ENCODE results near the gene NLRC5. TPM values are rescaled to one million over a fixed set of nuclear protein-coding genes. Genes with fewer than 3 reads are reported as not detected.
A peak's percentile ranks its signal among the peaks of the same experiment; 100 is the strongest.

Gene NLRC5
- total RNA-seq, 5 donors from 2014 or later (not counting 1 experiment from before 2014, with no cell fraction given) = 390 to 711 (median 496) TPM

DNA sequence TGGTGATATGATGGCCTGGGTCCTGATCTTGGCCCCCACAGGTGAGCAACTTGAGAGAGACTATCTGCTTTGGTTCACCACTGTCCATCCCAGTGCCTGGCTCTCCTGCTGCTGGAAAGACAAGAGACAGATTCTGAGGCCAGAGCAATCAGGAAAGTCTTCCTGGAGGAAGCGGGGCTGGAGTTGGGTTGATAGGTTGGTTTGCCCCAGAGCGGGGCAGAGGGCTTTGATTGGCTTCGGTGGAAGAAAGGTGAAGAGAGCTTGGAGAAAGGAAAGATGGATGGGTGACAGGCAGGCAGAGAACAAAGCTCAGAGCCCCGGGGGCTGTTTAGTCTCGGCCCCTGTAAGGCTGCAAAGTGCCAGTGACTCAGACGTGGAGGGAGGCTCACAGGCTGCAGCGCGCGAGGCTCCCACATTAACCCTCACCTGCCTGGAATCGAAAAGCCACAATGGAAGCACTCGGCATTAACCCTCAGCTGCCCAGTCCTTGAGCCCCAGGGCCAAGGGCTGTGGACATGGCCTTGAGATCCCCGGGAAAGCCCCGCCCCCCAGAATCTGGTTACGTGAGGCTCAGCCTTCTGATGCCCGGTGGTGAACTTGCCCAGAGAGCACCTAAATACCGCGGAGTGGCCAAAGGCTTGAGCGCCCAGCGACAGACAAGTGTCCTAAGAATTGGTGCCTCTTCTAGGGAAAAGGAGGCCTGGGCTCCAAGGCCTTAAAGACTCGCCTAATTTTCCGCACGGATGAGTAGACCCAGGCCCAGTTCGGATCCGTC lies 102.0 kb downstream of the NLRC5 start:
- Histone ChIP-seq H3K36me3 (ENCODE audit: control insufficient read depth in 2 of 2, extremely low read depth in 1 of 2, insufficient read depth in 1 of 2, low read length in 1 of 2) (no peaks in the 10 kb centered on the region), H3K4me1 (ENCODE audit: control insufficient read depth in 1 of 2, extremely low read depth in 1 of 2, insufficient read depth in 2 of 2, low read length in 2 of 2) (peaks cover 2 to 23% of the 10 kb centered on the region in 2 experiments), H3K4me3 (ENCODE audit: control insufficient read depth in 1 of 2, extremely low read depth in 1 of 2, low read length in 1 of 2) (peak overlapping the region in 1 of 2 donors; percentile 74), H3K27ac (ENCODE audit: low read length) (no peak overlapping the region), H3K27me3 (replicated peaks in 1 of 2; ENCODE audit: control insufficient read depth in 2 of 2, extremely low read depth in 1 of 2, insufficient read depth in 2 of 2, low read length in 1 of 2) (peaks cover 0 to 28% of the 10 kb centered on the region in 2 experiments), H3K9me3 (no peaks in the 10 kb centered on the region)
- Mint-ChIP-seq H3K36me3 (no peaks in the 10 kb centered on the region), H3K4me3 (peak overlapping the region; percentile 67 to 73 (median 71)), H3K27ac (peak overlapping the region; percentile 28 to 69), H3K4me1 (peaks cover 10 to 14% (median 14%) of the 10 kb centered on the region in 3 donors), H3K27me3 (peaks cover 0 to 10% of the 10 kb centered on the region in 2 donors), H3K9me3 (no peaks in the 10 kb centered on the region)
- DNase-seq (no peak), ATAC-seq (replicated peaks in 1 of 4) (no peak)
- ChIA-PET CTCF (interaction anchor here in 1 of 2 donors (0.6 to 1.7 kb wide), 2 partner anchors 36 to 140 kb away, joined by 3 to 5 read pairs; no protein-coding TSS in a partner anchor), POLR2A (interaction anchor here in 1 of 2 donors (0.6 kb wide), 1 partner anchor 615 kb away, joined by 8 read pairs; no protein-coding TSS in a partner anchor)
- WGBS (ENCODE audit: insufficient coverage) = 51% methylated on average over 14 of the region's 24 CpGs

DNA sequence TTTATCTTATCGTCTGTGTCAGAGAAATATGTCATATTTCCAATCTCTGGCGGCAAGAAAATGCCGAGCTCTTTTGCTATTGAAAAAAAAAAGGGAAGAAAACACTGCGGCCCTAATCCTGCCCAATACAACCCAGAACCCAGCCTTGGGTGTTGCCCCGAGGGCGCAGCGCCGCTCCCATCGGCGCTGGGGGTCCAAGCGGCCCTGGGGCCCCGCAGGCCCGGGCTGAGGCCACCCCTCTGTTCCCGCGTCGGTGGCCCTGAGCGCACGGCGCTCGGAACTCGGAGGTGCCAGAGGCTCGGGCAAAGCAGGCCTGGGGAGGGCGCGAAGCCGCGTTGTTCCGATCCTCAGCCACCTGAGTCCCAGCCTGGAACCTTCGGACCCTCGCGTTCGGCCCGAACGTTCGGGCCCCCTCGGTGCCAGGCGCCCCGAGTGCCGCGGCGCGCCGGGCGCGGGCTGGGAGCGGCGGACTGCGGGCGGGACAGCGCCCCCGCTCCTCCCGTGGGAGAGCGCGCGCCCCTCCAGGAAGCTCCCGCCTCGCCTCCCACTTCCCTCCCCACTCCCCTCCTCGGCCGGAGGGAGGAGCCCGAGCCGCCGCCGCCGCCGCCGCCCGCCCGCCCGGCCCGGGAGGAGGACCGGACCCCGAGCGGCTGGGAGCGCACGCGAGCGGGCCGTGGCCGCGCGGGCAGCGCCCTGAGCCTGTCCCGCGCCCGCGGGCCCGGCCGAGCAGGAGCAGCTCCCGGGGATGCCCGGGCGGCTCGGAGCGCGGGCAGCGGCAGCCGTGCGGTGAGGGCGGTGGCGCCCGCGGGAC lies 102.8 kb downstream of the NLRC5 start, which contains the start of gene CPNE2:
TSS of gene CPNE2 (plus strand) at position 609 of the 811 bp plus-strand sequence. CDS start 18,160 bp downstream, outside the sequence.
- H3K36me3 ChIP-seq (ENCODE audit: control insufficient read depth in 2 of 2, extremely low read depth in 1 of 2, insufficient read depth in 1 of 2, low read length in 1 of 2) = no peaks in the 10 kb centered on the region
- peak within 1 kb of the TSS; percentile 41 to 74 for H3K4me3 ChIP-seq (ENCODE audit: control insufficient read depth in 1 of 2, extremely low read depth in 1 of 2, low read length in 1 of 2)
- H3K9me3 ChIP-seq = no peaks in the 10 kb centered on the region
- peaks cover 0 to 10% of the 10 kb centered on the region in 2 donors for H3K27me3 Mint-ChIP-seq
- H3K4me3 Mint-ChIP-seq = peak within 1 kb of the TSS; percentile 67 to 77 (median 74)
- H3K27me3 ChIP-seq (replicated peaks in 1 of 2; ENCODE audit: control insufficient read depth in 2 of 2, extremely low read depth in 1 of 2, insufficient read depth in 2 of 2, low read length in 1 of 2) = peaks cover 0 to 28% of the 10 kb centered on the region in 2 experiments
- ATAC-seq (replicated peaks in 1 of 4) = peak; percentile 55 to 72 (median 66)
- no peaks in the 10 kb centered on the region for H3K36me3 Mint-ChIP-seq
- H3K4me1 Mint-ChIP-seq = peaks cover 10 to 14% (median 14%) of the 10 kb centered on the region in 3 donors
- peaks cover 2 to 23% of the 10 kb centered on the region in 2 experiments for H3K4me1 ChIP-seq (ENCODE audit: control insufficient read depth in 1 of 2, extremely low read depth in 1 of 2, insufficient read depth in 2 of 2, low read length in 2 of 2)
- DNase-seq = peak in 5 of 35 experiments; percentile 7 to 31 (median 13)
- peak within 1 kb of the TSS in 1 of 2 donors; percentile 34 for H3K27ac Mint-ChIP-seq
- H3K9me3 Mint-ChIP-seq = no peaks in the 10 kb centered on the region
- under 1% methylated on average over 74 of the region's 100 CpGs for WGBS (ENCODE audit: insufficient coverage)
- ChIA-PET POLR2A (no interaction called here), CTCF (interaction anchor here (0.6 to 1.7 kb wide), 6 partner anchors 8 to 140 kb away, joined by 3 to 9 read pairs (median 6); no protein-coding TSS in a partner anchor)
- no peak within 1 kb of the TSS for H3K27ac ChIP-seq (ENCODE audit: low read length)

DNA sequence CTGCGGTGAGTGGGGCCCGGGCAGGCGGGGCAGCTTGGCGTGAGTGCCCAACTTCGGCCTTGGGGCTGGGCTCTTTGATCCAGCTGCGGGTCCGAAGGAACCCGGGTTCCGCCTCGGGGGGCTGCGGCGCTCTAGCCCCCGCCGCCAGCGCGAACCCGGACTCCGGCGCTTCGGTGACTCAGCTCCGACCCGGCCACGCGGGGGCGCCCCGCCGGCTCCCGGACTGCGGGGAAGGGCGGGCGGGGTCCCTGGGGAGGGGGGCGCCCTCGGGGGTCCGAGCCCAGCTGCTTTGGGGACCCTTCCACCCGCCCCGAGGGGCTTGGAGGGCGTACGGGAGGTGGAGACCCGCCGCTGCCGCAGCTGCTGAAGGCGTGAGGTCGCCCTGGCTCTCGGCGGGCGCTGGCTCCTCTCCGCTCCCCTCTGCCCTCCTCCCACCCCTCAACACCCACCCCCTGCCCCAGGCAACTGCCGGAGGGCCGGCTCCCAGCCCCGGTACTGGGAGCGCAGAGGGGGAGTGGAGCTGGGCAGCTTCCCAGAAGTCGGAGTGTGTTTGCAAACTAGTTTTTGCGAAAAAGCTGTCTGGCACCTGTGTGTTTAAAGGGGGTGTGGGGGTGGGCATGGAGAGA lies 103.5 kb downstream of the NLRC5 start:
- ChIA-PET CTCF (interaction anchor here (0.6 to 1.7 kb wide), 11 partner anchors 9 to 251 kb away, joined by 3 to 9 read pairs (median 6); no protein-coding TSS in a partner anchor), POLR2A (interaction anchor here (0.5 to 0.6 kb wide), 3 partner anchors 10 to 276 kb away, joined by 3 to 4 read pairs (median 4); no protein-coding TSS in a partner anchor)
- peak in 28 of 35 experiments; percentile 7 to 66 (median 36) for DNase-seq
- H3K4me3 Mint-ChIP-seq = peak overlapping the region; percentile 60 to 77 (median 74)
- Histone ChIP-seq H3K9me3 (no peaks in the 10 kb centered on the region), H3K27me3 (replicated peaks in 1 of 2; ENCODE audit: control insufficient read depth in 2 of 2, extremely low read depth in 1 of 2, insufficient read depth in 2 of 2, low read length in 1 of 2) (peaks cover 0 to 28% of the 10 kb centered on the region in 2 experiments), H3K27ac (ENCODE audit: low read length) (no peak overlapping the region), H3K4me1 (ENCODE audit: control insufficient read depth in 1 of 2, extremely low read depth in 1 of 2, insufficient read depth in 2 of 2, low read length in 2 of 2) (peaks cover 2 to 23% of the 10 kb centered on the region in 2 experiments), H3K4me3 (ENCODE audit: control insufficient read depth in 1 of 2, extremely low read depth in 1 of 2, low read length in 1 of 2) (peak overlapping the region; percentile 41 to 52), H3K36me3 (ENCODE audit: control insufficient read depth in 2 of 2, extremely low read depth in 1 of 2, insufficient read depth in 1 of 2, low read length in 1 of 2) (no peaks in the 10 kb centered on the region)
- H3K27me3 Mint-ChIP-seq = peaks cover 0 to 10% of the 10 kb centered on the region in 2 donors
- H3K4me1 Mint-ChIP-seq = peaks cover 10 to 14% (median 14%) of the 10 kb centered on the region in 3 donors
- no peaks in the 10 kb centered on the region for H3K36me3 Mint-ChIP-seq
- no peak overlapping the region for H3K27ac Mint-ChIP-seq
- peak; percentile 67 to 75 (median 70) for ATAC-seq (replicated peaks in 1 of 4)
- WGBS (ENCODE audit: insufficient coverage) = 0% methylated on average over 35 of the region's 53 CpGs
- H3K9me3 Mint-ChIP-seq = no peaks in the 10 kb centered on the region

DNA sequence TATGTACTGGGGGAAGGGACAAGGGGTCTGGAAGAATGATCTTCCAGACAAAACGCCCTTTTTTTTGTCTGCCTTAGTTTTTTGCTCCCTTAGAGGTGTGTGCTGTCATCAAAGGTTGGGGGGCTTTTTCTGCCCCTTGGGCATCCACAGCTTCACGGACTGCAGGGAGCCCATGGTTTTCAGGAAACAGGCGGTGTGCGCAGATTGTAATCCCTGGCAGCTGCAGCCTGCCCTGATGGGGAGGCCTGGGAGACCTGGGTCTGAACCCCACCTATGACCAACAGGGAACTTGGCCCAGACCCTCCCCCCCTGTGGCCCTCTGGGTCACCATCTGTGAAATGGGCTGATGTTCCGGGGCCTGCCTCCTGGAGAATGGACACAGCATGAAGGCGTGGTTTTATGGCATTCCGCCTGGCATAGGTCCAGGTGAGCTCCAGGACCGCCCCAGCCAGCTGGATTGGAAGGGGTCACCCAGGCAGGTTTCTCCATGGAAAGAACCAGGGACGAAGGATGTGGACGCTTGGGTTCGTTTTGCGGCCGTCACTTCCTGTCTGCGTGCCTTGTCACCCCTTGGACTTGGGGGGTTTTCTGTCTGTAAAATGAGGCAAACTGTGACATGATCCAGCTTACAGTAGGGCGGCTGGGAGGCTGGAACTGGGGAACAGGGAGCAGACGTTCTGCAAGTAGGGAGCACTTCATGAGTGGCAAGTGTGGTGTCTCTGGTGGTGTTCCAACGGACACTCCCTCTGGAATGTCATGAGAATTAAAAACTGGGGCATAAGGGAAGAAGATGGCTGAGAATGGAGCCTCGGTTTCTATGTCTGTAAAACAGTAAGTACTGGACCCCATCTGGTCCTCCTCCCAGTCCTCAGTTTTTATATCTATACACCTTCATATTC lies 104.6 kb downstream of the NLRC5 start:
- peak overlapping the region in 1 of 2 donors; percentile 34 for H3K27ac Mint-ChIP-seq
- no peaks in the 10 kb centered on the region for H3K36me3 Mint-ChIP-seq
- no peaks in the 10 kb centered on the region for H3K9me3 ChIP-seq
- no peak for DNase-seq
- no peak for ATAC-seq (replicated peaks in 1 of 4)
- peaks cover 10 to 14% (median 14%) of the 10 kb centered on the region in 3 donors for H3K4me1 Mint-ChIP-seq
- H3K27me3 Mint-ChIP-seq = peaks cover 0 to 10% of the 10 kb centered on the region in 2 donors
- WGBS (ENCODE audit: insufficient coverage) = 93% methylated on average over 12 of the region's 18 CpGs
- H3K27me3 ChIP-seq (replicated peaks in 1 of 2; ENCODE audit: control insufficient read depth in 2 of 2, extremely low read depth in 1 of 2, insufficient read depth in 2 of 2, low read length in 1 of 2) = peaks cover 0 to 28% of the 10 kb centered on the region in 2 experiments
- H3K36me3 ChIP-seq (ENCODE audit: control insufficient read depth in 2 of 2, extremely low read depth in 1 of 2, insufficient read depth in 1 of 2, low read length in 1 of 2) = no peaks in the 10 kb centered on the region
- peaks cover 2 to 23% of the 10 kb centered on the region in 2 experiments for H3K4me1 ChIP-seq (ENCODE audit: control insufficient read depth in 1 of 2, extremely low read depth in 1 of 2, insufficient read depth in 2 of 2, low read length in 2 of 2)
- ChIA-PET CTCF (interaction anchor here (0.6 to 1.5 kb wide), 15 partner anchors 10 to 410 kb away, joined by 3 to 9 read pairs (median 6); no protein-coding TSS in a partner anchor), POLR2A (interaction anchor here (0.6 kb wide), 5 partner anchors 9 to 583 kb away, joined by 3 to 6 read pairs (median 4); no protein-coding TSS in a partner anchor)
- H3K4me3 ChIP-seq (ENCODE audit: control insufficient read depth in 1 of 2, extremely low read depth in 1 of 2, low read length in 1 of 2) = no peak overlapping the region
- no peaks in the 10 kb centered on the region for H3K9me3 Mint-ChIP-seq
- no peak overlapping the region for H3K27ac ChIP-seq (ENCODE audit: low read length)
- peak overlapping the region; percentile 60 to 77 (median 74) for H3K4me3 Mint-ChIP-seq

DNA sequence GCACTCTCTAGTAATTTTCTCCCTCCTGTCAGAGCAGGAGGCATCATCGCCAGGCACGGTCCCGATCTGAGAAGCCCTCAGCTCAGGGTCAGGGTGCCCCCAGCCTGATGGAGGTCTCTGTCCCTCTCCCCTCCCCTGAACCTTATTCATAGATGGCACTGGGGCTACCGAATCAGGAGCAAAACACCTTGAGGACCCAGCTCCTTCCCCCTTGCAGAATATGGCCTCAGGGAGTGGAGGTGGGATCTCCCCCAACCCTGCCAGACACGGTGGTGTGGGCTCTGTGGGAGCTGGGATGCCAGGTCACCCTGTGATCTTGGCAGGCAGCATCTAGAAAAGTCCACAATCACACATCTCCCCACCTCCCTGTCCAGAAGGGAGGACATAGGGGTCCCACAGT lies 105.6 kb downstream of the NLRC5 start:
- Mint-ChIP-seq H3K4me3 (peak overlapping the region in 1 of 3 donors; percentile 31), H3K27ac (no peak overlapping the region), H3K4me1 (peaks cover 10 to 14% (median 14%) of the 10 kb centered on the region in 3 donors), H3K9me3 (no peaks in the 10 kb centered on the region), H3K27me3 (peaks cover 0 to 10% of the 10 kb centered on the region in 2 donors), H3K36me3 (no peaks in the 10 kb centered on the region)
- H3K4me3 ChIP-seq (ENCODE audit: control insufficient read depth in 1 of 2, extremely low read depth in 1 of 2, low read length in 1 of 2) = no peak overlapping the region
- H3K36me3 ChIP-seq (ENCODE audit: control insufficient read depth in 2 of 2, extremely low read depth in 1 of 2, insufficient read depth in 1 of 2, low read length in 1 of 2) = no peaks in the 10 kb centered on the region
- no peak overlapping the region for H3K27ac ChIP-seq (ENCODE audit: low read length)
- DNase-seq (no peak), ATAC-seq (replicated peaks in 1 of 4) (no peak)
- H3K4me1 ChIP-seq (ENCODE audit: control insufficient read depth in 1 of 2, extremely low read depth in 1 of 2, insufficient read depth in 2 of 2, low read length in 2 of 2) = peaks cover 2 to 23% of the 10 kb centered on the region in 2 experiments
- ChIA-PET POLR2A (no interaction called here), CTCF (no interaction called here)
- no peaks in the 10 kb centered on the region for H3K9me3 ChIP-seq
- WGBS (ENCODE audit: insufficient coverage) = 100% methylated on average over 3 of the region's 5 CpGs
- H3K27me3 ChIP-seq (replicated peaks in 1 of 2; ENCODE audit: control insufficient read depth in 2 of 2, extremely low read depth in 1 of 2, insufficient read depth in 2 of 2, low read length in 1 of 2) = peaks cover 0 to 28% of the 10 kb centered on the region in 2 experiments

Data from T-cell (primary cell).